ENCODE measurements around the gene LY6G5B.

Gene LY6G5B

DNA sequence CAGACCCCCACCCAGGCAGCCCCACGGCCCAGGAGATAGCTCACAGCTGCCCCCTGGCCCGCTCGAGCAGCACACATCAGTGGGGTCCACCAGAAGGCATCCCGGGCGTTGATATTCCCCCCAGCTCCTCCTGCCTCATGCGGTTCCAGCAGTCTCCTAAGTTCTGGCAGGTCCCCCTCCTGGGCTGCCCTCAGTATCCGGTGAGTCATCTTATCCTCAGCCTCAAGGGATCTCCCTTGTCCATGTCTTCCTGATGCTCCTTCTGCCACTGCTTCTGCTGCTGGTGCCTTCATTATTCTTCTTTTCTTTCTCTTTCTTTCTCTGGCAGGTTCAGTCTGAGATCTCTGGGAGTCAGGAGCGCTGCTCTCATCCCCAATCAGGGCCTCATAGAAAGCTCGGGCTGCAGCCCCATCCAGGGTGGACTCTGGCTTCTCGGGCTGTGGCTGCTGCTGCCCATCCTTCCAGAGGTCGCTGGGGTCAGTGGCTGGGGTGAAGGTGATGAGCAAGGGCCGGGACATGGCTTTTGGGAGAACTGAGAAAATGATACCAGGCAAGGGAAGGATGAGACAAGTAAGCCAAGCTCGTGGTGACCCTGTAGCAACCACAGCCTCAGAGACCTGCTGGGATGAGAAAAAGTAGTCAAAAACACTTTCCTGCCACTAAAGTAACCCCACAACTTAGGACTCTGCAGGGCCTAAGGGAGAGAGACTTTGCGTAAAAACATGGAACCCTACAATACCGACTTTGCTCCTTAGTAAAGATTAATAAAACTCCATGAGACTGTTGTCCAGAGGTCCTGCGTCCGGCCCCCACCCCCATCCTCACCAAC lies 5.6 kb upstream of the LY6G5B start:
- DNase-seq = no peak

- DNase-seq = peak; percentile 94
These were observed 4.8 kb upstream of the LY6G5B start, which contains the start of gene GPANK1 for GRCh38 chr6:31664790-31665500. GPANK1 (minus strand) TSS chr6:31664997; CDS start chr6:31664478, 519 bp downstream.

GRCh38 chr6:31665501-31666336 lies 4.1 kb upstream of the LY6G5B start, which contains the start of gene CSNK2B:
CSNK2B (plus strand) TSS chr6:31666080; CDS start chr6:31666832, 752 bp downstream.
- DNase-seq = peak; percentile 98

- no peak for DNase-seq
These were observed 3.3 kb upstream of the LY6G5B start for GRCh38 chr6:31666337-31666965.

DNA sequence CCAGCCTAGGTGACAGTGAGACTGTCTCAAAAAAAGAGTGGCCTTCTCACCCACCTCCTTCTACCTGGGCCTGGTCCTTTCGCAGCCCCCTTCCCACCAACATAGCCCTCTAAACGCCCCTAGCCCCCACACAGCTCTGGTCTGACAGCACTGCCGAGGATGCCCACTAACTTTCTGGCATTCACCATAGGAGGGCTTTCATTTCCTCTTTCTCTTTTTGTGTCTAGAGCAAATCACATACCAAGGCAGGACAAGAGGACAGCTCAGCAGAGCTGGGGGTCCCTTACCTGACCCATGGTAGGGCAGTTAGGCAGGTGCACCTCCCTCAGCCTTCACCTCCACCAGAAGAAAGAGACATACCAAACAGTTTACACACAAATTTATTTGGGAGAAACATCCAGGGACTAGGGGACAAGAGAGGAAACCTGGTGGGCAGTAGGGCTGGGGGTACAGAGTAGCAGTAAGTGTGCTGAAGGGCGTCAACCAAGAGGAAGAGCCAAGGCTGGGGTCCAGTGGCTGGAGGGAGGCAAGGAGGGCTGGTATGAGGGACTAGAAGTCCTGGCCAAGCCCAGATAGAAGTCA lies 6.6 kb downstream of the LY6G5B start:
- no peak for DNase-seq

DNA sequence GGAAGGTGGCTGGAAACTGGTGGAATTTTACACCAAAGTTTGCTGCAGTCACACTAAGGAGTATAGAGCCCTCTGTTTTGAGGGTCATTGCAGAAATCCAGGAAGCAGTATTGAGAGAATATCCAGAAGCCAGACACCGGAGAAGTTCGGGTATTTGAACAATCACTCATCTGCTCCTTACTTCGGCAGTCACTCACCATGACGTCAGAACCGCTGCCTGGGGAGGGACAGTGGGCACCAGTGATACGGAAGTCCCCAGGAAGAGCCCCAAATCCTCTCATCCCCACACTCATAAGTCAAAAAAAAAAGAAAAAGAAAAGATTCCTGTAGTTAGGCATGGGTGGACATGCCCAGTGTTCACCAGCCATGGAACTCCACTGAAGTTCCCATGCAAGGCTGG lies 7.1 kb downstream of the LY6G5B start:
- no peak for DNase-seq

- no peak for DNase-seq
These were observed 8.2 kb downstream of the LY6G5B start for GRCh38 chr6:31677955-31678354.

GRCh38 chr6:31680226-31681134 lies 10.7 kb downstream of the LY6G5B start, which contains the start of gene LY6G5C:
LY6G5C (minus strand) TSS chr6:31681067; CDS start chr6:31680373, 694 bp downstream.
- DNase-seq = peak; percentile 81

DNA sequence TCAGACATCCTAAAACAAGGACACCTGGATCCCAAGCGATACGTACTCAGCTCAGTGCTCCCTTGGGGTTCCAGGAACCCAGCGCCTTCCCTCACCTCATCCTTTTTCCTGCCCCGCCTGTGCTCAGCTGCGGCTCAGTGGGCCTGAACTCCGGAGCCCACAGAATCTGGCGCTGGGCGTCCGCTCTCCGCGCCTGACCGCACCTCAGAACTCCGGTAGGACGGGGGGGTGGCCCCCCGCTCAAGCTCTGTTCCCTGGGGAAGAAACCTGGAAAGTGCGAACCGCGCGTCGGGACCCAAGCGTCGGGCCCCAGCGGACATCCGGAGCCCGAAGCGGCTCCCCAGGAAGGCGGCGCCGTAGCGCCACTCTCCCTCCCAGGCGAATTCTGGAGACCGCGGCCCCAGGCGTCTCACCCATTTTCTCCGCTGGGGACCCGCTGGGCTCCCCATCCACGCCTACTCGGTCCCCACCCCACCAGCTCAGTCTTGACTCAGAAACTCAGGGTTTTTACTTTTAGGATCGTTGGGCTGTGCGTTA lies 11.4 kb downstream of the LY6G5B start:
- DNase-seq = peak; percentile 45

DNA sequence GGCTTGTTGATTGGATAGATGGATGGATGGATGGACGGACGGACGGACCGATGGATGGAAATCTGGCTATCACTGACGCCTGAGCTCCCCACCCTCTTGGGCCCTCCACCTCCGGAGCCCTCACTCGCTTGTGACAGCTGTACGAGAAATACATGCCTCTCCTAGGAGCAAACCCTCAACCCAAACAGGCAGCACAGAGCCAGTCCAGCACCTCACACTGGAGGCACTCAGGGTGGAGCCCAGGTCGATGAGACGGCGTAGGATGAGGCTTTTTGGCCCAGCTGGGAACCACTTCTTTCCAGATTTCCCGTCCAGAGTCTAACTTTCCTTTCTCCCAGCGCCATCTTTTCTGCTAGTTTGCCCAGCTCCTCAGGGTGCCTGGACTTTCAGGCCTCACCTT lies 13.8 kb downstream of the LY6G5B start:
- DNase-seq = no peak

- no peak for DNase-seq
These were observed 16.7 kb downstream of the LY6G5B start for GRCh38 chr6:31686483-31686882.

GRCh38 chr6:31687321-31687720 lies 17.5 kb downstream of the LY6G5B start:
- DNase-seq = no peak

- no peak for DNase-seq
These were observed 18.3 kb downstream of the LY6G5B start for GRCh38 chr6:31687860-31688693.

DNA sequence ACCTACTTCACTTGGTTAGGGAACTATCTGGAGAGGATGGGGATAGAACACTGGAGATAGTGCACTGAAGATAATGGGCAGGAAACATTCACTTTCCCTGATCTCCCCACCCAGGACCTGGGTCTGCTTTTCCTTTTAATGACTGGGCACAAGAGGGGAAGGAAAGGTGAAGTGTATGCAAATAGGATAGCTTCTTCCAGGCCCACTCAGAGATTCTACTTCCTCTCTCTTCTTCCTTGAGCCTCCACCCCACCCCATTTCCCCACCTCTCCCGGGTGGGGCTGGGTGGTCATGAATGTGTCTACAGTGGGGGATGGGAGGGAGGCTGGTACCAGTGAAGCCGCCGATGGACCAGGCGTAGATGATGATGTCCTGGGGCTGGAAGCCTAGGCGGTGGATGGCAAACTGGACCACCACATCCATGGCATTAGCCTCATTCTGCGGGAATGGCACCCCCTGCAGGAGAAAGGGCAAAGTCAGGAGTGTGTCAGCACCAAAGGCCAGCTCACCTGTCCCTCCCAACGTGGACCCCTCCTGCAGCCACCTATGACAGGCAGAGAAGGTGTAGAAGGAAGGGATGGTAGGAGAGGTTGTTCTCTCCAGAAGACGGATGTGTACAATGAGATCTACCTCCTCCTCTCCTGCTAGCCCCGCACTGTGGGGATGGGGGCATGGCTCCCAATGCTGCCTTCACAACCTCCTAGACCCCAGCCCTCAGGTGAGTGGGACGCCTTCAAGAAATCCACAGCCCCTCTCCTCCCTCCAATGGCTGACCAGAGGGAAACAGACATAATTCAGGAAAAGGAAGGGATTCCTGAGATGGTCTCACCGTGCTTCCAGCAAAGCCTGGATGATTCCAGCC lies 19.7 kb downstream of the LY6G5B start:
- DNase-seq = peak; percentile 19

GRCh38 chr6:31690231-31691077 lies 20.7 kb downstream of the LY6G5B start:
- no peak for DNase-seq

GRCh38 chr6:31691078-31691463 lies 21.3 kb downstream of the LY6G5B start:
- no peak for DNase-seq

DNA sequence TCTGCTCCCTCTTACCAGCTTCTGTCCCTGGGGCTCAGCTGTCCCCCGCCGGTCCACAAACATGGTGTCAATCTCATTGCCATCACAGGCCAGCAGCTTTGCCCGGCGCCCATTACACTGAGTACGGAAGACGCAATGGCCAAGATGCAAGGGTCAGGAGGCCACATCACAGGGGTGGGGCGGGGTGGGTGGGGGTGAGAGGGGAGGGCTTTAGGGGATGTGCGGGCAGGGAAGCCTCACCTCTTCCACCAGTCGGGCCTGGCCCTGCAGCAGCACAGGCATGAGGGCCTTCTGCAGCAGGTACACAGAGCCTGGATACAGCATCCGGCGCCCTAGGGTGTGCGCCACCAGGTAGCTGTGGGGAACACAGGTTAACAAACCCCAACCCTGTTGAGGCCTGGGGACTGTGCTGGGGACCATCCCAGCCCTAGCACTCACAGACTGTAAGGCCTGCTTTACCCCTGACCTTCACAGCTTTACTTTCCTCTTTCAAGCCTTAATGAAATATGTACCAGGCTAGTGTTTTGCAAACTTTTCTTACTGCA lies 21.9 kb downstream of the LY6G5B start:
- DNase-seq = no peak
